HG03520 (cell line): ENCODE measurements around the gene KCNK15.

Source experiments
- ATAC-seq: cut with Tn5 transposase; IDR thresholded peaks from one replicate; pipeline ENCODE4 v1.9.1; 2021; ENCODE audit warnings: mild to moderate bottlenecking, moderate library complexity; ENCODE audit not compliant: unreplicated experiment

The KCNK15 gene

GRCh38 chr20:44733341-44734069, 12.2 kb upstream of the KCNK15 start:
- no peak for ATAC-seq

- ATAC-seq, result no peak
These were observed 10.7 kb upstream of the KCNK15 start for GRCh38 chr20:44734938-44735337.

- no peak for ATAC-seq
These were observed 9.9 kb upstream of the KCNK15 start for GRCh38 chr20:44735816-44736169.

- ATAC-seq, result no peak
These were observed 9.3 kb upstream of the KCNK15 start for GRCh38 chr20:44736170-44737021.

GRCh38 chr20:44737116-44737515, 8.5 kb upstream of the KCNK15 start:
- no peak for ATAC-seq

GRCh38 chr20:44738813-44739477, 6.7 kb upstream of the KCNK15 start:
- peak; percentile 73 for ATAC-seq

GRCh38 chr20:44739942-44740341, 5.7 kb upstream of the KCNK15 start:
- ATAC-seq, result no peak

- no peak for ATAC-seq
These were observed 3.2 kb upstream of the KCNK15 start for GRCh38 chr20:44742304-44743079.

- no peak for ATAC-seq
These were observed 2.5 kb upstream of the KCNK15 start for GRCh38 chr20:44743080-44743701.

GRCh38 chr20:44743916-44744655, 1.6 kb upstream of the KCNK15 start:
- ATAC-seq, result no peak

GRCh38 chr20:44745122-44745597, 505 bp upstream of the KCNK15 start:
- ATAC-seq, result no peak

- ATAC-seq, result no peak
These were observed 901 bp downstream of the KCNK15 start for GRCh38 chr20:44746367-44747165.

- ATAC-seq, result no peak
These were observed 1.7 kb downstream of the KCNK15 start for GRCh38 chr20:44747166-44748004.

GRCh38 chr20:44748005-44748370, 2.3 kb downstream of the KCNK15 start:
- ATAC-seq, result no peak

- ATAC-seq, result no peak
These were observed 4.6 kb downstream of the KCNK15 start for GRCh38 chr20:44750081-44750805.

- no peak for ATAC-seq
These were observed 6.7 kb downstream of the KCNK15 start for GRCh38 chr20:44752099-44752931.

GRCh38 chr20:44754554-44754953, 8.9 kb downstream of the KCNK15 start:
- no peak for ATAC-seq
